GM21723 (cell line): ENCODE measurements around the gene USP31.

ENCODE experiments used
- ATAC-seq: cut with Tn5 transposase; IDR thresholded peaks from one replicate; pipeline ENCODE4 v1.9.1; 2021; ENCODE audit warnings: mild to moderate bottlenecking, moderate library complexity; ENCODE audit not compliant: unreplicated experiment

Gene USP31

GRCh38 chr16:23132775-23133463 is 16.3 kb downstream of the USP31 start:
- no peak for ATAC-seq

- ATAC-seq, result no peak
Measured at GRCh38 chr16:23131931-23132621, 17.2 kb downstream of the USP31 start.

- ATAC-seq, result no peak
Measured at GRCh38 chr16:23131436-23131835, 17.8 kb downstream of the USP31 start.

GRCh38 chr16:23131036-23131435 is 18.2 kb downstream of the USP31 start:
- no peak for ATAC-seq

GRCh38 chr16:23129686-23130085 is 19.6 kb downstream of the USP31 start:
- ATAC-seq, result no peak

- ATAC-seq, result no peak
Measured at GRCh38 chr16:23128056-23128455, 21.2 kb downstream of the USP31 start.

- ATAC-seq, result no peak
Measured at GRCh38 chr16:23125277-23125676, 24.0 kb downstream of the USP31 start.

- ATAC-seq, result no peak
Measured at GRCh38 chr16:23124315-23124714, 24.9 kb downstream of the USP31 start.

- no peak for ATAC-seq
Measured at GRCh38 chr16:23122144-23122543, 27.1 kb downstream of the USP31 start.

GRCh38 chr16:23121024-23121423 is 28.2 kb downstream of the USP31 start:
- no peak for ATAC-seq

- no peak for ATAC-seq
Measured at GRCh38 chr16:23120562-23120961, 28.7 kb downstream of the USP31 start.

GRCh38 chr16:23119570-23119969 is 29.7 kb downstream of the USP31 start:
- ATAC-seq, result no peak

- no peak for ATAC-seq
Measured at GRCh38 chr16:23114131-23114904, 34.9 kb downstream of the USP31 start.

- ATAC-seq, result no peak
Measured at GRCh38 chr16:23113185-23113584, 36.1 kb downstream of the USP31 start.

GRCh38 chr16:23110257-23110899 is 38.9 kb downstream of the USP31 start:
- no peak for ATAC-seq

GRCh38 chr16:23107936-23108335 is 41.3 kb downstream of the USP31 start:
- no peak for ATAC-seq

- ATAC-seq, result no peak
Measured at GRCh38 chr16:23107117-23107516, 42.1 kb downstream of the USP31 start.

GRCh38 chr16:23105309-23105708 is 43.9 kb downstream of the USP31 start:
- no peak for ATAC-seq

GRCh38 chr16:23104032-23104955 is 45.0 kb downstream of the USP31 start:
- ATAC-seq, result no peak

- ATAC-seq, result no peak
Measured at GRCh38 chr16:23103603-23104002, 45.6 kb downstream of the USP31 start.
